ENCODE data around the gene TRAF6.
"Not testable (repeated sequence)": the region's sequence is repeated elsewhere in the genome, so short reads cannot be mapped to it uniquely, and the experiment has no call there.

- TF ChIP-seq POLR2A, CTCF (IDR thresholded peaks at IDR 0.05): not testable (repeated sequence)
These were observed 27.0 kb downstream of the TRAF6 start for GRCh38 chr11:36483042-36483441.
